Lung (tissue), 12 donors: ENCODE measurements around the gene SYTL3. TPM values are rescaled to one million over a fixed set of nuclear protein-coding genes. Genes with fewer than 3 reads are reported as not detected.

Source experiments
- ATAC-seq: fragments of 200-7000 bp; cut with Tn5 transposase; one replicate; pipeline ENCODE4 v1.9.1; 2020; ENCODE audit warnings: moderate number of reproducible peaks; ENCODE audit not compliant: insufficient read depth, low FRiP score
- DNase-seq, 3 donors: peaks; one replicate each; pipeline ENCODE4 v3.0.0-alpha.2; 2013 to 2017
- H3K27ac ChIP-seq, 2 donors: one replicate each; pipeline ENCODE4 v1.5.1; 2013; ENCODE audit warnings: mild to moderate bottlenecking in 2 of 2, moderate library complexity in 2 of 2, control low read depth in 1 of 2, inconsistent platforms in 1 of 2, low read depth in 1 of 2, low read length in 1 of 2
- H3K27me3 ChIP-seq, 3 donors: one replicate each; pipeline ENCODE4 v1.5.1; 2013; ENCODE audit warnings: low read length in 2 of 3; ENCODE audit not compliant: control insufficient read depth in 3 of 3, insufficient read depth in 3 of 3
- H3K36me3 ChIP-seq, 4 donors: one replicate each; pipeline ENCODE4 v1.5.1; 2013; ENCODE audit warnings: low read length in 4 of 4, mild to moderate bottlenecking in 1 of 4, moderate library complexity in 1 of 4; ENCODE audit not compliant: control insufficient read depth in 4 of 4, insufficient read depth in 4 of 4
- H3K4me1 ChIP-seq, 5 donors: one replicate each; pipeline ENCODE4 v1.5.1; 2013; ENCODE audit warnings: low read length in 5 of 5, mild to moderate bottlenecking in 2 of 5, moderate library complexity in 1 of 5; ENCODE audit not compliant: control insufficient read depth in 5 of 5, insufficient read depth in 5 of 5
- H3K4me3 ChIP-seq: one replicate; pipeline ENCODE4 v1.5.1; 2013; ENCODE audit warnings: mild to moderate bottlenecking, control low read depth, moderate library complexity
- H3K9ac ChIP-seq, 2 donors: one replicate each; pipeline ENCODE4 v1.5.1; 2013; ENCODE audit warnings: low read length in 2 of 2, control low read depth in 1 of 2; ENCODE audit not compliant: insufficient read depth in 1 of 2
- H3K9me3 ChIP-seq, 4 donors: one replicate each; pipeline ENCODE4 v1.5.1; 2013; ENCODE audit warnings: low read length in 3 of 4, mild to moderate bottlenecking in 1 of 4, moderate library complexity in 1 of 4; ENCODE audit not compliant: control insufficient read depth in 4 of 4, insufficient read depth in 3 of 4
- CTCF ChIP-seq: IDR thresholded peaks from 2 replicates; pipeline ENCODE4 v1.5.1; 2012; ENCODE audit warnings: mild to moderate bottlenecking; ENCODE audit errors: control extremely low read depth, extremely low read depth
- WGBS, 2 donors: extraction: QIAGEN DNeasy Blood & Tissue Kit; methylation state at CpG; one replicate each; pipeline ENCODE4 v1.1.7; 2013; 5-methylcytosine and 5-hydroxymethylcytosine counted together
- polyA plus RNA-seq, 2 donors: library from polyadenylated mRNA; stranded (reverse); fragments of 200-250 nt; gene quantifications; one replicate each; pipeline ENCODE4 v1.2.1, GENCODE V29; 2013
- total RNA-seq, 2 donors: library from RNA; depleted of rRNA in 1 of 2; stranded (reverse); fragments of >200 nt in 1 of 2; gene quantifications; one replicate each; pipeline ENCODE4 v1.2.1, GENCODE V29; 2014 to 2021
- donor health status: control.
- donor health status: control.
- donor health status: Bipolar disorder and iron deficiency.
- donor health status: healthy.
- donor health status: DM: yes; HTN: yes; CAD: no.

The SYTL3 gene
- total and polyA plus RNA-seq, 4 donors: 6.5 to 20.0 (median 15.6) TPM

GRCh38 chr6:158619922-158620801 lies 29.7 kb upstream of the SYTL3 start:
- ATAC-seq (no peak), DNase-seq (no peak)
- 91 to 94% methylated on average over 17 of the region's 17 CpGs for WGBS, 2 donors
- Histone ChIP-seq H3K27ac (no peak overlapping the region), H3K4me3 (no peak overlapping the region), H3K4me1 (peaks cover 0 to 12% (median 0%) of the 10 kb centered on the region in 5 donors), H3K36me3 (peaks cover 3 to 29% (median 7%) of the 10 kb centered on the region in 4 donors), H3K27me3 (no peaks in the 10 kb centered on the region), H3K9me3 (no peaks in the 10 kb centered on the region), H3K9ac (no peak overlapping the region)
- TF ChIP-seq CTCF: no peak

- DNase-seq (no peak), ATAC-seq (no peak)
- WGBS, 2 donors: 90 to 91% methylated on average over 13 of the region's 13 CpGs
Observed at GRCh38 chr6:158620963-158621693, 28.7 kb upstream of the SYTL3 start.

GRCh38 chr6:158621694-158622544 lies 27.9 kb upstream of the SYTL3 start:
- Histone ChIP-seq H3K9me3 (no peaks in the 10 kb centered on the region), H3K4me3 (no peak overlapping the region), H3K27me3 (no peaks in the 10 kb centered on the region), H3K4me1 (peaks cover 0 to 12% (median 0%) of the 10 kb centered on the region in 5 donors), H3K27ac (no peak overlapping the region), H3K9ac (no peak overlapping the region), H3K36me3 (peaks cover 4 to 43% (median 13%) of the 10 kb centered on the region in 4 donors)
- ATAC-seq: no peak
- no peak for TF ChIP-seq CTCF
- WGBS, 2 donors: 91% methylated on average over 25 of the region's 25 CpGs
- DNase-seq: peak in 1 of 3 donors; percentile 30

More at GRCh38 chr6:158620963-158621693, 28.7 kb upstream of the SYTL3 start:
- Histone ChIP-seq H3K4me3 (no peak overlapping the region), H3K27me3 (no peaks in the 10 kb centered on the region), H3K36me3 (peaks cover 4 to 36% (median 9%) of the 10 kb centered on the region in 4 donors), H3K4me1 (peaks cover 0 to 12% (median 0%) of the 10 kb centered on the region in 5 donors), H3K9ac (no peak overlapping the region), H3K27ac (no peak overlapping the region), H3K9me3 (no peaks in the 10 kb centered on the region)
- TF ChIP-seq CTCF: no peak
